Glutamatergic neuron (in vitro differentiated cells): ENCODE data around the gene MEIS1. TPM values are rescaled to one million over a fixed set of nuclear protein-coding genes. Genes with fewer than 3 reads are reported as not detected.

Source experiments
- DNase-seq: peaks from one replicate; pipeline ENCODE4 v3.0.0; 2022
- H3K27ac Mint-ChIP-seq: one replicate; pipeline ENCODE4 v1.8.0; 2020; ENCODE audit warnings: mild to moderate bottlenecking, mixed read lengths, inconsistent platforms; ENCODE audit not compliant: unreplicated experiment
- H3K27me3 Mint-ChIP-seq: one replicate; pipeline ENCODE4 v1.8.0; 2020; ENCODE audit warnings: mild to moderate bottlenecking, moderate library complexity, mixed read lengths, inconsistent platforms; ENCODE audit not compliant: unreplicated experiment
- H3K36me3 Mint-ChIP-seq: one replicate; pipeline ENCODE4 v1.8.0; 2020; ENCODE audit warnings: mild to moderate bottlenecking, mixed read lengths, inconsistent platforms; ENCODE audit not compliant: unreplicated experiment
- H3K4me1 Mint-ChIP-seq: one replicate; pipeline ENCODE4 v1.8.0; 2020; ENCODE audit warnings: mild to moderate bottlenecking, low read depth, mixed read lengths, inconsistent platforms; ENCODE audit not compliant: unreplicated experiment
- H3K4me3 Mint-ChIP-seq: one replicate; pipeline ENCODE4 v1.8.0; 2020; ENCODE audit warnings: mild to moderate bottlenecking, mixed read lengths, inconsistent platforms; ENCODE audit not compliant: unreplicated experiment
- H3K9me3 Mint-ChIP-seq: one replicate; pipeline ENCODE4 v1.8.0; 2020; ENCODE audit warnings: mild to moderate bottlenecking, moderate library complexity, mixed read lengths, inconsistent platforms; ENCODE audit not compliant: unreplicated experiment
- total RNA-seq: library from RNA; stranded (reverse); fragmentation: NEBNext Ultra II Directional; extraction: Animal tissue kit (Norgen Biotek cat#: 25700); gene quantifications from one replicate; pipeline ENCODE4 v1.2.1, GENCODE V29; 2021; ENCODE audit not compliant: unreplicated experiment
- TF ChIP-seq, protein P1 (sequence below): fragments of 200-600 bp; sonication (generic); IDR thresholded peaks from one replicate; pipeline ENCODE4 v1.5.0; 2021; ENCODE audit not compliant: partially characterized antibody, unreplicated experiment

Gene MEIS1
- total RNA-seq, 1 donor from 2014 or later = 4.8 TPM

DNA sequence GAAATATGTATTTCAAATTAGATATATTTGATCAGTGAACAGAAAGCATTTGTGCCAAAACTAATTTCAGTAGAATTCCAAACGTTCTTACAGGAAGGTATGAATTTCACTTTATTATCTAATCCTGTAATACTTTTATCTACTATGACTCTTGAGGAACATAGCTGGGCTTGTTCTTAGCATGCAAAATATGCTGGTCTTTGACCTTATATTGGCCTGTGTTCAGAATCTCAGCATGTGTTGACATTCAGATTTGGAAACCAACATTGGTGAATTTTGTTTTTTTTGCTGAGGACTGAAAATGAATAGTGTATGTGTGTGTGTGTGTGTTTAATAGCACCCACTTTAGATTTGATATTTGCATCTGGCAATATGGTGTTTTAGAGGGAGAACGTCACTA, 112.2 kb downstream of the MEIS1 start:
- no peaks in the 10 kb centered on the region for H3K36me3 Mint-ChIP-seq
- H3K4me1 Mint-ChIP-seq = peaks cover 10% of the 10 kb centered on the region
- H3K27me3 Mint-ChIP-seq = no peaks in the 10 kb centered on the region
- no peak for DNase-seq
- TF ChIP-seq, protein P1, sequence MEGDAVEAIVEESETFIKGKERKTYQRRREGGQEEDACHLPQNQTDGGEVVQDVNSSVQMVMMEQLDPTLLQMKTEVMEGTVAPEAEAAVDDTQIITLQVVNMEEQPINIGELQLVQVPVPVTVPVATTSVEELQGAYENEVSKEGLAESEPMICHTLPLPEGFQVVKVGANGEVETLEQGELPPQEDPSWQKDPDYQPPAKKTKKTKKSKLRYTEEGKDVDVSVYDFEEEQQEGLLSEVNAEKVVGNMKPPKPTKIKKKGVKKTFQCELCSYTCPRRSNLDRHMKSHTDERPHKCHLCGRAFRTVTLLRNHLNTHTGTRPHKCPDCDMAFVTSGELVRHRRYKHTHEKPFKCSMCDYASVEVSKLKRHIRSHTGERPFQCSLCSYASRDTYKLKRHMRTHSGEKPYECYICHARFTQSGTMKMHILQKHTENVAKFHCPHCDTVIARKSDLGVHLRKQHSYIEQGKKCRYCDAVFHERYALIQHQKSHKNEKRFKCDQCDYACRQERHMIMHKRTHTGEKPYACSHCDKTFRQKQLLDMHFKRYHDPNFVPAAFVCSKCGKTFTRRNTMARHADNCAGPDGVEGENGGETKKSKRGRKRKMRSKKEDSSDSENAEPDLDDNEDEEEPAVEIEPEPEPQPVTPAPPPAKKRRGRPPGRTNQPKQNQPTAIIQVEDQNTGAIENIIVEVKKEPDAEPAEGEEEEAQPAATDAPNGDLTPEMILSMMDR = no peak
- H3K4me3 Mint-ChIP-seq = no peak overlapping the region
- peaks cover 4% of the 10 kb centered on the region for H3K9me3 Mint-ChIP-seq
- H3K27ac Mint-ChIP-seq = no peak overlapping the region

DNA sequence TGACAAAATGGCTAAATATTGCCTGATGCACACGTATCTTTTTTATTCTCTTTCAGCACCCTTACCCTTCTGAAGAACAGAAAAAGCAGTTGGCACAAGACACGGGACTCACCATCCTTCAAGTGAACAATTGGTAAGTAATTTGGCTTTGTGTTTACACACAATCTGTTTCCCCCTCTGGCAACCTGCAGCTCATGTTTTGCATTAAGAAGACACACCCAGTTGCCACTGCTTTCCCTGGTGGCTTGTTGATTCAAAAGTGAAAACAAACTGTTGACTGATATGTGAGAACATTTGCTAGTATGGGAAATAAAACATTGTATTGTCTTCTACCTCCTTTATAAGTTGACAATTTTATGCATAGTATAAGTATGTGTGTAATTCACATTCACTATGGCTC, 113.0 kb downstream of the MEIS1 start:
- Mint-ChIP-seq H3K27ac (no peak overlapping the region), H3K27me3 (no peaks in the 10 kb centered on the region), H3K4me1 (peaks cover 10% of the 10 kb centered on the region), H3K9me3 (peaks cover 4% of the 10 kb centered on the region), H3K36me3 (no peaks in the 10 kb centered on the region), H3K4me3 (no peak overlapping the region)
- no peak for DNase-seq
- TF ChIP-seq, protein P1 = no peak

DNA sequence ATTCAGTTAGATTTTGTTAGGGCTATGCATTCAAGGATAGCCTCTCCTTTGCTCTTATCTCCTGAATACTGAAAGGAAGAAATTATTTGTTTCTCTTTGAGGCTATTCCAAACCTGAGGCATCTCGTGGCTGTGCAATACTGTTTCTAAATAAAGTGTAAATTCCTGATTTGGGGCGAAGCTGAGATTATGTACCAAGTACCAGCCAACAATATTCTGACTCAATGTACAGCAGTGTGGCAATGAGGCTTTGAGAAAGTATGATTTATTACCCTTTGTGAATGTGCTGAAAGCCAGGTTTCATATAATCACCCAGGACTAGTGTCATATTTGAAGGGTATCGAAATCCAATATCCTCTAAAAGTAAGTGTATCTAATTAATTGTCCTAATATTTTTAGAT, 113.5 kb downstream of the MEIS1 start:
- Mint-ChIP-seq H3K4me3 (no peak overlapping the region), H3K36me3 (no peaks in the 10 kb centered on the region), H3K4me1 (peaks cover 10% of the 10 kb centered on the region), H3K27me3 (no peaks in the 10 kb centered on the region), H3K9me3 (peaks cover 4% of the 10 kb centered on the region), H3K27ac (no peak overlapping the region)
- TF ChIP-seq, protein P1 = no peak
- DNase-seq = no peak

DNA sequence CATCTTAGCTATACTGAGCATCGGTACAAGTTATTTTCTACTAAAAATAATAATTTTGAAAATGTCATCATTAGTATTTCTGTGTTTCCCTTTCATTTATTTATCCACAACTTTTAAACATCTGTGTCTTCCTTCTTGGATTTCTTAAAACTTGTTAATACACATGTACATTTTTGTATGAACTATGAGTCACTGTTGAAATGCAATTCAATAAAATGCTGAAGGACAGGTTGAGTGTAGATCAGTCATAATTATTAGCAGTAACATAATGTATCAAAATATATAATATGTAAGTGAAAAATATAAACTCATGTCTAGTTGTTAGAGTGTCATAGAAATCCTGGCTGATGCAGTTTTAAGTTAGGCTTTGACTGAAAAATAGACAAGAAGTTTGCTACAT, 115.9 kb downstream of the MEIS1 start:
- H3K27me3 Mint-ChIP-seq = no peaks in the 10 kb centered on the region
- no peak for DNase-seq
- H3K27ac Mint-ChIP-seq = no peak overlapping the region
- H3K4me3 Mint-ChIP-seq = no peak overlapping the region
- H3K36me3 Mint-ChIP-seq = no peaks in the 10 kb centered on the region
- TF ChIP-seq, protein P1 = no peak
- H3K9me3 Mint-ChIP-seq = peaks cover 2% of the 10 kb centered on the region
- peaks cover 11% of the 10 kb centered on the region for H3K4me1 Mint-ChIP-seq

DNA sequence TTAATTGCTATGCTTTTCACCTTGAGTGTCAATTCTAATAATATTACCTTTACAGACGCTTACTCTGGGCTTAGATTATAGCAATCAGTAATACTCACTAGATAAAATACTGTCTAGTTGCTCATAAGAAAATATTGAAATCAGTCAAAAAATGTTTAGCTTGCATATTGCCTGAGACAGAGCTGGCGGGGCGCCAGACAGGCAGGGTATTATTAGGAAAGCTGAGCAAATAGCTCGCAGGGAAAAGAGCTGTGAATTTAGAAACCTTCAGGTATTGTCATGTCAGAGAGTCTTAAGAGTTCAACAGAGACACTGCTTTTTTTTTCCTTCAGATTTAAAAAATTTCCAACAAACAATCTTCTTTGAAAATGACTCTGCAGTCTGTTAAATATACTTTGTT, 118.4 kb downstream of the MEIS1 start:
- Mint-ChIP-seq H3K27ac (no peak overlapping the region), H3K27me3 (no peaks in the 10 kb centered on the region), H3K4me1 (peaks cover 4% of the 10 kb centered on the region), H3K36me3 (no peaks in the 10 kb centered on the region), H3K4me3 (no peak overlapping the region), H3K9me3 (no peaks in the 10 kb centered on the region)
- DNase-seq = no peak
- TF ChIP-seq, protein P1 = no peak
